Spleen (tissue), 11 donors: ENCODE data around the gene SYNGAP1. TPM values are rescaled to one million over a fixed set of nuclear protein-coding genes. Genes with fewer than 3 reads are reported as not detected.
"Not testable (repeated sequence)": the region's sequence is repeated elsewhere in the genome, so short reads cannot be mapped to it uniquely, and the experiment has no call there.

Source experiments
- DNase-seq: peaks from one replicate; pipeline ENCODE4 v3.0.0-alpha.2; 2020
- H3K27ac ChIP-seq, 8 donors: fragments of 200-600 bp; sonication (generic) in 7 of 8; 1 replicate in 4 of 8; 2 replicates in 4 of 8; pipeline versions ENCODE4 v1.5.0 to v1.8.0; 2016 to 2021; ENCODE audit warnings: inconsistent platforms in 4 of 8, mild to moderate bottlenecking in 4 of 8, moderate library complexity in 1 of 8
- H3K27me3 ChIP-seq, 7 donors: fragments of 200-600 bp; sonication (generic) in 6 of 7; replicated peaks in 1 of 7; 1 replicate in 4 of 7; 2 replicates in 3 of 7; pipeline versions ENCODE4 v1.5.0 to v1.8.0; 2016 to 2021; ENCODE audit warnings: inconsistent platforms in 3 of 7, mild to moderate bottlenecking in 1 of 7
- H3K36me3 ChIP-seq, 6 donors: fragments of 200-600 bp; sonication (generic) in 5 of 6; 1 replicate in 4 of 6; 2 replicates in 2 of 6; pipeline versions ENCODE4 v1.5.0 to v1.8.0; 2016 to 2021; ENCODE audit warnings: inconsistent platforms in 2 of 6
- H3K4me1 ChIP-seq, 6 donors: fragments of 200-600 bp; sonication (generic) in 5 of 6; 1 replicate in 3 of 6; 2 replicates in 3 of 6; pipeline versions ENCODE4 v1.5.0 to v1.8.0; 2016 to 2021; ENCODE audit warnings: inconsistent platforms in 3 of 6
- H3K4me3 ChIP-seq, 8 donors: fragments of 200-600 bp; sonication (generic) in 7 of 8; 1 replicate in 4 of 8; 2 replicates in 4 of 8; pipeline versions ENCODE4 v1.5.0 to v1.8.0; 2016 to 2021; ENCODE audit warnings: inconsistent platforms in 4 of 8, mild to moderate bottlenecking in 4 of 8, moderate library complexity in 2 of 8
- H3K9me3 ChIP-seq, 8 donors: fragments of 200-600 bp; sonication (generic) in 7 of 8; 1 replicate in 4 of 8; 2 replicates in 4 of 8; pipeline versions ENCODE4 v1.5.0 to v1.8.0; 2016 to 2021; ENCODE audit warnings: inconsistent platforms in 4 of 8
- POLR2A ChIP-seq, 3 donors: fragments of 450-650 bp; IDR thresholded peaks; one replicate each; pipeline ENCODE4 v1.5.1; 2017; ENCODE audit warnings: antibody characterized with exemption in 3 of 3, mild to moderate bottlenecking in 1 of 3
- POLR2AphosphoS5 ChIP-seq, 3 donors: sonication (generic); formaldehyde crosslinking; IDR thresholded peaks; one replicate each; pipeline ENCODE4 v1.5.1; 2017; ENCODE audit warnings: antibody characterized with exemption in 3 of 3
- WGBS, 5 donors: extraction: QIAGEN DNeasy Blood & Tissue Kit in 3 of 5; methylation state at CpG; one replicate each; pipeline versions ENCODE4 v1.1.5 to v1.1.7; 2013 to 2018; 5-methylcytosine and 5-hydroxymethylcytosine counted together
- intact Hi-C: fragments of 100-400 bp; cut with DNase I; formaldehyde crosslinking; loops from one replicate; pipeline ENCODE4 v1.15.0; 2023; ENCODE audit warnings: low total_unique reads
- polyA plus RNA-seq, 3 donors: library from polyadenylated mRNA; stranded (reverse); fragments of 200-250 nt; gene quantifications; one replicate each; pipeline ENCODE4 v1.2.1, GENCODE V29; 2013
- total RNA-seq, 7 donors: library from RNA; depleted of rRNA in 3 of 7; stranded (reverse); fragments of >200 nt in 3 of 7; fragmentation: NEBNext Ultra II Directional in 4 of 7; extraction: Animal tissue kit (Norgen Biotek cat#: 25700) in 4 of 7; gene quantifications; one replicate each; pipeline versions ENCODE4 v1.1.0 to v1.2.1, GENCODE V29; 2016 to 2021
- TF ChIP-seq, protein P1 (sequence below), 11 experiments: fragments of 200-600 bp in 7 of 11; fragments of 450-650 bp in 4 of 11; sonication (generic) in 4 of 11; IDR thresholded peaks in 8 of 11; conservative IDR thresholded peaks in 3 of 11; 1 replicate in 7 of 11; 2 replicates in 4 of 11; pipeline versions ENCODE4 v1.4.0 to v1.8.0; 2016 to 2021; ENCODE audit warnings: antibody characterized with exemption in 11 of 11, inconsistent platforms in 4 of 11, mild to moderate bottlenecking in 1 of 11
- donor health status: healthy with polysubstance abuse.
- donor health status: DM: no; HTN: no; CAD: no; lungs with moderate emphysema.
- donor health status: DM: no; HTN: no; CAD: no.
- donor health status: Bipolar disorder and iron deficiency.
- donor health status: healthy.
- donor health status: DM: no; HTN: no; CAD: no.
- donor health status: DM: yes; HTN: yes; CAD: no.

SYNGAP1 gene
- total and polyA plus RNA-seq, 10 donors = 3.6 to 30.8 (median 23.9) TPM

DNA sequence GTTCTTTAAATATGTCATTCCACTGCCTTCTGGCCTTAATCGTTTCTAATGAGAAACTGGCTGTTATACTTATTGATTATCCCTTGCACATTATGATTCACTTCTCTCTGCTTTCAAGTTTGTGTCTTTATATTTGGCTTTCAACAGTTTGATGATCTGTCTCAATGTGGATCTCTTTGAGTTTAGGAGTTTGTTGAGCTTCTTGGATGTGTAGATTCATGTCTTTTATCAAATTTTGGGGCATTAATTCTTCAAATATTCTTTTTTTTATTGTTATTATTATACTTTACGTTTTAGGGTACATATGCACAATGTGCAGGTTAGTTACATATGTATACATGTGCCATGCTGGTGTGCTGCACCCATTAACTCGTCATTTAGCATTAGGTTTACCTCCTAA is 63.8 kb downstream of the SYNGAP1 start:
- Histone ChIP-seq H3K36me3 (no peaks in the 10 kb centered on the region), H3K27me3 (peaks cover 0 to 11% (median 0%) of the 10 kb centered on the region in 7 donors), H3K4me3 (no peak overlapping the region), H3K27ac (no peak overlapping the region), H3K9me3 (no peaks in the 10 kb centered on the region), H3K4me1 (no peaks in the 10 kb centered on the region)
- 70 to 90% (median 84%) methylated on average over 2 to 3 of the region's 3 CpGs for WGBS, 5 donors
- DNase-seq = no peak
- intact Hi-C loops = no loop called here
- TF ChIP-seq, protein P1, sequence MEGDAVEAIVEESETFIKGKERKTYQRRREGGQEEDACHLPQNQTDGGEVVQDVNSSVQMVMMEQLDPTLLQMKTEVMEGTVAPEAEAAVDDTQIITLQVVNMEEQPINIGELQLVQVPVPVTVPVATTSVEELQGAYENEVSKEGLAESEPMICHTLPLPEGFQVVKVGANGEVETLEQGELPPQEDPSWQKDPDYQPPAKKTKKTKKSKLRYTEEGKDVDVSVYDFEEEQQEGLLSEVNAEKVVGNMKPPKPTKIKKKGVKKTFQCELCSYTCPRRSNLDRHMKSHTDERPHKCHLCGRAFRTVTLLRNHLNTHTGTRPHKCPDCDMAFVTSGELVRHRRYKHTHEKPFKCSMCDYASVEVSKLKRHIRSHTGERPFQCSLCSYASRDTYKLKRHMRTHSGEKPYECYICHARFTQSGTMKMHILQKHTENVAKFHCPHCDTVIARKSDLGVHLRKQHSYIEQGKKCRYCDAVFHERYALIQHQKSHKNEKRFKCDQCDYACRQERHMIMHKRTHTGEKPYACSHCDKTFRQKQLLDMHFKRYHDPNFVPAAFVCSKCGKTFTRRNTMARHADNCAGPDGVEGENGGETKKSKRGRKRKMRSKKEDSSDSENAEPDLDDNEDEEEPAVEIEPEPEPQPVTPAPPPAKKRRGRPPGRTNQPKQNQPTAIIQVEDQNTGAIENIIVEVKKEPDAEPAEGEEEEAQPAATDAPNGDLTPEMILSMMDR (IDR thresholded peaks at IDR 0.05 in 8 of 11, conservative IDR thresholded peaks at IDR 0.05 in 3 of 11) = no peak
- TF ChIP-seq POLR2A (IDR thresholded peaks at IDR 0.05) = no peak
- TF ChIP-seq POLR2AphosphoS5 (IDR thresholded peaks at IDR 0.05) = no peak

DNA sequence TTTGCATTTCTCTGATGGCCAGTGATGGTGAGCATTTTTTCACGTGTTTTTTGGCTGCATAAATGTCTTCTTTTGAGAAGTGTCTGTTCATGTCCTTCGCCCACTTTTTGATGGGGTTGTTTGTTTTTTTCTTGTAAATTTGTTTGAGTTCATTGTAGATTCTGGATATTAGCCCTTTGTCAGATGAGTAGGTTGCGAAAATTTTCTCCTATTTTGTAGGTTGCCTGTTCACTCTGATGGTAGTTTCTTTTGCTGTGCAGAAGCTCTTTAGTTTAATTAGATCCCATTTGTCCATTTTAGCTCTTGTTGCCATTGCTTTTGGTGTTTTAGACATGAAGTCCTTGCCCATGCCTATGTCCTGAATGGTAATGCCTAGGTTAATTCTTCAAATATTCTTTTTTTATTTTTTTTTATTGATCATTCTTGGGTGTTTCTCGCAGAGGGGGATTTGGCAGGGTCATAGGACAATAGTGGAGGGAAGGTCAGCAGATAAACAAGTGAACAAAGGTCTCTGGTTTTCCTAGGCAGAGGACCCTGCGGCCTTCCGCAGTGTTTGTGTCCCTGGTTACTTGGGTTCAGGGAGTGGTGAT is 64.9 kb downstream of the SYNGAP1 start:
- not testable (repeated sequence) for H3K36me3 ChIP-seq, DNase-seq
- 47 to 91% (median 74%) methylated on average over 2 to 4 of the region's 6 CpGs for WGBS, 5 donors

DNA sequence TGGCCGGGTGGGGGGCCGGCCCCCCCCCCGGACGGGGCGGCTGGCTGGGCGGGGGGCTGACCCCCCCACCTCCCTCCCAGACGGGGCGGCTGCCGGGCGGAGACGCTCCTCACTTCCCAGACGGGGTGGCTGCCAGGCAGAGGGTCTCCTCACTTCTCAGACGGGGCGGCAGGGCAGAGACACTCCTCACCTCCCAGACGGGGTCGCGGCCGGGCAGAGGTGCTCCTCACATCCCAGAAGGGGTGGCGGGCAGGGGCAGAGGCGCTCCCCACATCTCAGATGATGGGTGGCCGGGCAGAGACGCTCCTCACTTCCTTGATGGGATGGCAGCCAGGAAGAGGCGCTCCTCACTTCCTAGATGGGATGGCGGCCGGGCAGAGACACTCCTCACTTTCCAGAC is 65.8 kb downstream of the SYNGAP1 start:
- WGBS, 5 donors = 60 to 95% (median 89%) methylated on average over 1 to 25 of the region's 25 CpGs
- peaks cover 0 to 11% (median 0%) of the 10 kb centered on the region in 7 donors for H3K27me3 ChIP-seq
- H3K27ac ChIP-seq, H3K9me3 ChIP-seq, H3K4me1 ChIP-seq, H3K4me3 ChIP-seq, intact Hi-C loops, H3K36me3 ChIP-seq, DNase-seq: not testable (repeated sequence)

More for the DNA sequence above, 64.9 kb downstream of the SYNGAP1 start:
- peaks cover 0 to 11% (median 0%) of the 10 kb centered on the region in 7 donors for H3K27me3 ChIP-seq
- H3K27ac ChIP-seq, H3K4me3 ChIP-seq, intact Hi-C loops, H3K9me3 ChIP-seq, H3K4me1 ChIP-seq: not testable (repeated sequence)

DNA sequence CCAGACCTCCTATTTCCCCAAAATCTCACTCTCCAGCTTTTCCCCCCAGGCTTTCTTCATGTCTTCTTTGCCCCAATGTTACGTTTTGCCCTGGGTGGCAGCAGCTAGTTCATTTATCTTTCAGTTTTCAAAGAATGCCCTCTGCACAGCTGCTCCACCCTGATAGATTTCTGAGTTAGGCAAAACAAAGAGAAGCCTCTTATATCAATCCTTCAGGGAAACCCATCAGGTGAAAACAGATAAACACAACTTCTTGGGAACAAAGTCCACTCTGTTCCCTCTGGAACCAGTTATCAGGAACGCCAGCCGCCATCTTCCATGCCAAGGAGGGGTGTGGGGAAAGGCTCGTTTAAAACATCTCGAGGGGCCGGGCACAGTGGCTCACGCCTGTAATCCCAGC is 68.5 kb downstream of the SYNGAP1 start:
- no peak for DNase-seq
- Histone ChIP-seq H3K36me3 (no peaks in the 10 kb centered on the region), H3K9me3 (no peaks in the 10 kb centered on the region), H3K4me1 (no peaks in the 10 kb centered on the region), H3K27ac (no peak overlapping the region), H3K4me3 (no peak overlapping the region), H3K27me3 (peaks cover 0 to 11% (median 0%) of the 10 kb centered on the region in 7 donors)
- 79 to 90% (median 86%) methylated on average over 7 of the region's 7 CpGs for WGBS, 5 donors
- TF ChIP-seq POLR2A (IDR thresholded peaks at IDR 0.05) = no peak
- TF ChIP-seq, protein P1 (IDR thresholded peaks at IDR 0.05 in 8 of 11, conservative IDR thresholded peaks at IDR 0.05 in 3 of 11) = no peak
- TF ChIP-seq POLR2AphosphoS5 (IDR thresholded peaks at IDR 0.05) = no peak
- intact Hi-C loops = no loop called here

DNA sequence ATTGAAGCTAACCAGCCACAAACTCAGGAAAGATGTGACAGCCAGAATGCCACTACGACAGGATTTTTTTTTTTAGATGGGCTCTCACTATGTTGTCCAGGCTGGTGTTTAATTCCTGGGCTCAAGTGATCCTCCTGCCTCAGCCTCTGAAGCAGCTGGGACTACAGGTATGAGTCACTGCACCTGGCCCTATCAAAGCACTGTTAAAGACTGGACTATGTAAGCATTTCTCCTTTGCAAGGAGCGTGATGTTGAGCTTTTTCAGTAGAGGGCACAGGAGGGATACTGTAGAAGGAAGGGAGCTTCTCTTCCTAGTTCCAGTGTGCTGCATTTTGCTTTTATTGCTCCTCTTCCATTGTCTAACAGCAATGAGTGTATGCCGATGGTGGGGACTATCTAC is 70.3 kb downstream of the SYNGAP1 start:
- H3K36me3 ChIP-seq = no peaks in the 10 kb centered on the region
- DNase-seq = no peak
- H3K4me1 ChIP-seq = no peaks in the 10 kb centered on the region
- H3K9me3 ChIP-seq = no peaks in the 10 kb centered on the region
- H3K4me3 ChIP-seq = no peak overlapping the region
- intact Hi-C loops = no loop called here
- no peak for TF ChIP-seq POLR2A (IDR thresholded peaks at IDR 0.05)
- TF ChIP-seq POLR2AphosphoS5 (IDR thresholded peaks at IDR 0.05) = no peak
- TF ChIP-seq, protein P1 (IDR thresholded peaks at IDR 0.05 in 8 of 11, conservative IDR thresholded peaks at IDR 0.05 in 3 of 11) = no peak
- H3K27me3 ChIP-seq = peaks cover 0 to 11% (median 0%) of the 10 kb centered on the region in 7 donors
- no peak overlapping the region for H3K27ac ChIP-seq
- WGBS, 5 donors = 67 to 88% (median 76%) methylated on average over 3 of the region's 3 CpGs
